HFFc6 (cell line): ENCODE measurements around the gene MED4. TPM values are rescaled to one million over a fixed set of nuclear protein-coding genes. Genes with fewer than 3 reads are reported as not detected.

ENCODE experiments used
- DNase-seq: peaks from one replicate; pipeline ENCODE4 v3.0.0-alpha.2; 2018
- H3K27ac Mint-ChIP-seq: 2 replicates; pipeline ENCODE4 v1.8.0; 2020; ENCODE audit warnings: mild to moderate bottlenecking, mixed read lengths
- H3K27me3 Mint-ChIP-seq: 2 replicates; pipeline ENCODE4 v1.8.0; 2021; ENCODE audit warnings: mild to moderate bottlenecking, moderate library complexity, mixed read lengths; ENCODE audit not compliant: insufficient read depth
- H3K36me3 Mint-ChIP-seq: 2 replicates; pipeline ENCODE4 v1.8.0; 2021; ENCODE audit warnings: low read depth, mixed read lengths
- H3K4me1 Mint-ChIP-seq: 2 replicates; pipeline ENCODE4 v1.8.0; 2020; ENCODE audit warnings: low read depth, mixed read lengths
- H3K4me3 Mint-ChIP-seq: 2 replicates; pipeline ENCODE4 v1.8.0; 2020; ENCODE audit warnings: mild to moderate bottlenecking, moderate library complexity, mixed read lengths
- H3K9me3 Mint-ChIP-seq: 2 replicates; pipeline ENCODE4 v1.8.0; 2020; ENCODE audit warnings: mild to moderate bottlenecking, mixed read lengths
- total RNA-seq, 6 experiments: library from RNA; stranded (reverse); fragmentation: NEBNext Ultra II Directional; extraction: Animal tissue kit (Norgen Biotek cat#: 25700); gene quantifications; 2 replicates in 1 of 6; 3 replicates in 5 of 6; pipeline ENCODE4 v1.2.3, GENCODE V29; 2021
- TF ChIP-seq, protein P1 (sequence below): fragments of 200-600 bp; sonication (generic); IDR thresholded peaks from 2 replicates; pipeline ENCODE4 v1.5.0; 2021; ENCODE audit warnings: antibody characterized with exemption, mild to moderate bottlenecking

MED4 gene
- total RNA-seq, 6 experiments from 2014 or later = 36.1 to 43.7 (median 40.8) TPM

- peak within 1 kb of the TSS; percentile 97 for H3K4me3 Mint-ChIP-seq
- H3K27ac Mint-ChIP-seq = peak within 1 kb of the TSS; percentile 98
- H3K36me3 Mint-ChIP-seq = peaks cover 15% of the 10 kb centered on the region
- TF ChIP-seq, protein P1, sequence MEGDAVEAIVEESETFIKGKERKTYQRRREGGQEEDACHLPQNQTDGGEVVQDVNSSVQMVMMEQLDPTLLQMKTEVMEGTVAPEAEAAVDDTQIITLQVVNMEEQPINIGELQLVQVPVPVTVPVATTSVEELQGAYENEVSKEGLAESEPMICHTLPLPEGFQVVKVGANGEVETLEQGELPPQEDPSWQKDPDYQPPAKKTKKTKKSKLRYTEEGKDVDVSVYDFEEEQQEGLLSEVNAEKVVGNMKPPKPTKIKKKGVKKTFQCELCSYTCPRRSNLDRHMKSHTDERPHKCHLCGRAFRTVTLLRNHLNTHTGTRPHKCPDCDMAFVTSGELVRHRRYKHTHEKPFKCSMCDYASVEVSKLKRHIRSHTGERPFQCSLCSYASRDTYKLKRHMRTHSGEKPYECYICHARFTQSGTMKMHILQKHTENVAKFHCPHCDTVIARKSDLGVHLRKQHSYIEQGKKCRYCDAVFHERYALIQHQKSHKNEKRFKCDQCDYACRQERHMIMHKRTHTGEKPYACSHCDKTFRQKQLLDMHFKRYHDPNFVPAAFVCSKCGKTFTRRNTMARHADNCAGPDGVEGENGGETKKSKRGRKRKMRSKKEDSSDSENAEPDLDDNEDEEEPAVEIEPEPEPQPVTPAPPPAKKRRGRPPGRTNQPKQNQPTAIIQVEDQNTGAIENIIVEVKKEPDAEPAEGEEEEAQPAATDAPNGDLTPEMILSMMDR = peak; percentile 99
- 0 out of 2 replicates have a peak, but pooled peaks cover 2% of the 10 kb centered on the region for H3K9me3 Mint-ChIP-seq
- H3K27me3 Mint-ChIP-seq = no peaks in the 10 kb centered on the region; the same call in 1 of the 2 replicates
- DNase-seq = peak; percentile 87
- H3K4me1 Mint-ChIP-seq = peaks cover 41% of the 10 kb centered on the region
These were observed 57.3 kb downstream of the MED4 start, which contains the start of gene NUDT15 for GRCh38 chr13:48037346-48038173. Gene NUDT15, plus strand, starts transcription at chr13:48037726. Its CDS starts 21 bp downstream, at chr13:48037747.

DNA sequence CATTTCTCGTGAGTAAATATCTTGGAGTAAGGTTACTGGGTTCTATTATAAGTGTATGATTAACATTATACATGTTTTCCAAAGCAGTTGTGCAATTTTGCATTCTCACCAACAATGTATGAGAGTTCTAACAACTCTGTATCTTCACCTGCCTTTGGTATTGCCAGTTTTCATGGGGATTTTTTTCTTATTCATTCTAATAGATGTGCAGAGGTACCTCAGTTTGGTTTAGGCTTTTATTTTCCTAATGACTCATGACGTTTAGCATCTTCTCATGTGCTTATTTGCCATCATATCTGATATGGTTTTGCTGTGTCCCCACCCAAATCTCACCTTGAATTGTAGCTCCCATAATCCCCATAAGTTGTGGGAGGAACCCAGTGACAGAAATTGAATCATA lies 65.0 kb downstream of the MED4 start:
- H3K36me3 Mint-ChIP-seq = peaks cover 18% of the 10 kb centered on the region
- peaks cover 21% of the 10 kb centered on the region for H3K9me3 Mint-ChIP-seq
- DNase-seq = no peak
- H3K27ac Mint-ChIP-seq = no peak overlapping the region
- TF ChIP-seq, protein P1 = no peak
- no peaks in the 10 kb centered on the region for H3K4me1 Mint-ChIP-seq
- no peak overlapping the region for H3K4me3 Mint-ChIP-seq
- H3K27me3 Mint-ChIP-seq = no peaks in the 10 kb centered on the region

DNA sequence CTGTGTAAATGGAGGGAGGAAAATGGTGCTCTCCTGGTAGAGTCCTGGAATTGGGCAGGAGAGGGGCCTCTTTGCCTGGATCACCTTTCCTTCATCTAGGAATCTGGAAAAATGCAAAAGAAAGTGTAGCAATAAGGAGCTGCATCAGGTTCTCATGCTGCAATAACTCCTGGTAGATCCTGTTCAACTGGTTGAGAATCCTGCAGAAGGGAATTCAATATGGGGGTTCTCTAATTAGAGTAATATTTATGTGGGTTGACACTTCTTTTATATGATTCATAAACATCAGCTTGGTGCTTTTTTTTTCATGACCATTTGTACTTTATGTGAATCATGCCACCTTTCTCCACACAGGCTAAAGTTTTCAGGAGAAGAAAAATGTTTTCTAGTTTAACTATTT lies 66.8 kb downstream of the MED4 start:
- no peak for DNase-seq
- TF ChIP-seq, protein P1 = no peak
- no peak overlapping the region for H3K4me3 Mint-ChIP-seq
- no peaks in the 10 kb centered on the region for H3K4me1 Mint-ChIP-seq
- H3K36me3 Mint-ChIP-seq = peaks cover 18% of the 10 kb centered on the region
- H3K27ac Mint-ChIP-seq = no peak overlapping the region
- peaks cover 21% of the 10 kb centered on the region for H3K9me3 Mint-ChIP-seq
- no peaks in the 10 kb centered on the region for H3K27me3 Mint-ChIP-seq

Other genes with a start within 250 kb of the MED4 start
- 10 to 100 TPM; 37.7 to 47.0 (median 42.4) TPM for gene SUCLA2, start 93.8 kb downstream of the MED4 start, total RNA-seq
- 10 to 100 TPM; 18.0 to 25.5 (median 23.7) TPM for gene NUDT15, start 57.4 kb downstream of the MED4 start, total RNA-seq
- 100 to 1,000 TPM; 161 to 258 (median 191) TPM for gene ITM2B, start 138.1 kb upstream of the MED4 start, total RNA-seq
- gene RB1, start 208.6 kb upstream of the MED4 start, total RNA-seq = 10 to 100 TPM; 39.2 to 50.4 (median 43.0) TPM